ENCODE results near the gene ERC2.

Gene ERC2

GRCh38 chr3:56366641-56367162 lies 101.6 kb downstream of the ERC2 start:
- no peak for DNase-seq (ENCODE audit: low spot score)

GRCh38 chr3:56365905-56366640 lies 102.2 kb downstream of the ERC2 start:
- DNase-seq (ENCODE audit: low spot score), result no peak

GRCh38 chr3:56364665-56365064 lies 103.6 kb downstream of the ERC2 start:
- DNase-seq (ENCODE audit: low spot score), result no peak

- no peak for DNase-seq (ENCODE audit: low spot score)
These were observed 104.5 kb downstream of the ERC2 start for GRCh38 chr3:56363720-56364119.

- no peak for DNase-seq (ENCODE audit: low spot score)
These were observed 106.5 kb downstream of the ERC2 start for GRCh38 chr3:56361731-56362130.

- no peak for DNase-seq (ENCODE audit: low spot score)
These were observed 111.0 kb downstream of the ERC2 start for GRCh38 chr3:56357266-56357665.

- no peak for DNase-seq (ENCODE audit: low spot score)
These were observed 111.5 kb downstream of the ERC2 start for GRCh38 chr3:56356808-56357207.

GRCh38 chr3:56355570-56356185 lies 112.6 kb downstream of the ERC2 start:
- DNase-seq (ENCODE audit: low spot score), result no peak

- no peak for DNase-seq (ENCODE audit: low spot score)
These were observed 116.7 kb downstream of the ERC2 start for GRCh38 chr3:56351537-56351936.

- peak; percentile 31 for DNase-seq (ENCODE audit: low spot score)
These were observed 120.9 kb downstream of the ERC2 start for GRCh38 chr3:56347219-56347871.

GRCh38 chr3:56342475-56342874 lies 125.8 kb downstream of the ERC2 start:
- no peak for DNase-seq (ENCODE audit: low spot score)

- DNase-seq (ENCODE audit: low spot score), result no peak
These were observed 128.6 kb downstream of the ERC2 start for GRCh38 chr3:56339671-56340070.

GRCh38 chr3:56339244-56339643 lies 129.0 kb downstream of the ERC2 start:
- DNase-seq (ENCODE audit: low spot score), result no peak

- DNase-seq (ENCODE audit: low spot score), result no peak
These were observed 132.2 kb downstream of the ERC2 start for GRCh38 chr3:56336023-56336422.

- DNase-seq (ENCODE audit: low spot score), result no peak
These were observed 143.8 kb downstream of the ERC2 start for GRCh38 chr3:56324473-56324872.

- DNase-seq (ENCODE audit: low spot score), result no peak
These were observed 144.3 kb downstream of the ERC2 start for GRCh38 chr3:56323986-56324420.

GRCh38 chr3:56322862-56323261 lies 145.4 kb downstream of the ERC2 start:
- no peak for DNase-seq (ENCODE audit: low spot score)

GRCh38 chr3:56321892-56322291 lies 146.4 kb downstream of the ERC2 start:
- DNase-seq (ENCODE audit: low spot score), result no peak

- no peak for DNase-seq (ENCODE audit: low spot score)
These were observed 146.9 kb downstream of the ERC2 start for GRCh38 chr3:56321383-56321782.

GRCh38 chr3:56320883-56321282 lies 147.4 kb downstream of the ERC2 start:
- DNase-seq (ENCODE audit: low spot score), result no peak

- no peak for DNase-seq (ENCODE audit: low spot score)
These were observed 149.4 kb downstream of the ERC2 start for GRCh38 chr3:56318891-56319290.

- DNase-seq (ENCODE audit: low spot score), result no peak
These were observed 151.3 kb downstream of the ERC2 start for GRCh38 chr3:56316944-56317343.

GRCh38 chr3:56314842-56315241 lies 153.4 kb downstream of the ERC2 start:
- no peak for DNase-seq (ENCODE audit: low spot score)
